GM23248 (cell line): Measurements from ENCODE around the gene CFP. TPM values are rescaled to one million over a fixed set of nuclear protein-coding genes. Genes with fewer than 3 reads are reported as not detected.
"Not testable (repeated sequence)": the region's sequence is repeated elsewhere in the genome, so short reads cannot be mapped to it uniquely, and the experiment has no call there.

Source experiments
- DNase-seq: peaks from one replicate; pipeline ENCODE4 v3.0.0-alpha.2; 2015
- H2AFZ ChIP-seq: fragments of 200-600 bp; sonication (generic); 2 replicates; pipeline ENCODE4 v1.6.1; 2016; ENCODE audit warnings: antibody characterized with exemption
- H3F3A ChIP-seq: fragments of 200-600 bp; sonication (generic); 2 replicates; pipeline ENCODE4 v1.6.1; 2016; ENCODE audit warnings: mild to moderate bottlenecking, antibody characterized with exemption, mixed run types; ENCODE audit not compliant: insufficient read depth
- H3K27ac ChIP-seq: fragments of 200-600 bp; sonication (generic); 2 replicates; pipeline ENCODE4 v1.5.1; 2016; ENCODE audit warnings: mild to moderate bottlenecking
- H3K27me3 ChIP-seq: fragments of 200-600 bp; sonication (generic); replicated peaks from 2 replicates; pipeline ENCODE4 v1.6.1; 2016; ENCODE audit warnings: mild to moderate bottlenecking; ENCODE audit not compliant: insufficient read depth
- H3K36me3 ChIP-seq: fragments of 200-600 bp; sonication (generic); 2 replicates; pipeline ENCODE4 v1.6.1; 2016; ENCODE audit warnings: low read depth, mild to moderate bottlenecking
- H3K4me1 ChIP-seq: fragments of 200-600 bp; sonication (generic); 2 replicates; pipeline ENCODE4 v1.6.1; 2016; ENCODE audit warnings: mild to moderate bottlenecking; ENCODE audit not compliant: insufficient read depth
- H3K4me2 ChIP-seq: fragments of 200-600 bp; sonication (generic); one replicate; pipeline ENCODE4 v1.6.1; 2016; ENCODE audit warnings: mild to moderate bottlenecking; ENCODE audit not compliant: unreplicated experiment
- H3K4me3 ChIP-seq: fragments of 200-600 bp; sonication (generic); 2 replicates; pipeline ENCODE4 v1.5.1; 2016; ENCODE audit warnings: mild to moderate bottlenecking
- H3K79me2 ChIP-seq: fragments of 200-600 bp; sonication (generic); 2 replicates; pipeline ENCODE4 v1.6.1; 2016; ENCODE audit warnings: mild to moderate bottlenecking; ENCODE audit not compliant: insufficient read depth
- H3K9ac ChIP-seq: fragments of 200-600 bp; sonication (generic); 2 replicates; pipeline ENCODE4 v1.6.1; 2016; ENCODE audit warnings: mild to moderate bottlenecking
- H3K9me2 ChIP-seq: fragments of 200-600 bp; sonication (generic); 2 replicates; pipeline ENCODE4 v1.6.1; 2016; ENCODE audit warnings: mixed run types, mild to moderate bottlenecking, moderate library complexity; ENCODE audit not compliant: insufficient read depth
- H3K9me3 ChIP-seq: fragments of 200-600 bp; sonication (generic); one replicate; pipeline ENCODE4 v1.6.1; 2017; ENCODE audit warnings: low read depth
- H4K20me1 ChIP-seq: fragments of 200-600 bp; sonication (generic); 2 replicates; pipeline ENCODE4 v1.6.0; 2016; ENCODE audit not compliant: insufficient read depth
- EZH2 ChIP-seq: fragments of 200-600 bp; sonication (generic); IDR thresholded peaks from 2 replicates; pipeline ENCODE4 v1.6.1; 2018; ENCODE audit warnings: antibody characterized with exemption, mild to moderate bottlenecking; ENCODE audit not compliant: insufficient read depth, poor library complexity, severe bottlenecking
- EZH2phosphoT487 ChIP-seq: fragments of 200-600 bp; sonication (generic); IDR thresholded peaks from 2 replicates; pipeline ENCODE4 v1.6.1; 2018; ENCODE audit warnings: antibody characterized with exemption, moderate library complexity, mild to moderate bottlenecking, low read depth; ENCODE audit not compliant: insufficient read depth
- WGBS, 2 experiments: methylation state at CpG; one replicate each; pipeline ENCODE4 v1.1.6; 2015 to 2017; ENCODE audit warnings: low lambda C conversion rate in 2 of 2, low coverage in 1 of 2; ENCODE audit errors: missing lambda C conversion rate in 2 of 2; 5-methylcytosine and 5-hydroxymethylcytosine counted together
- in situ Hi-C: fragments of 300-500 bp; cut with MboI; formaldehyde crosslinking; loops from 2 replicates; pipeline ENCODE4 v1.15.0; 2020
- polyA plus RNA-seq: library from polyadenylated mRNA; unstranded; fragments of >200 nt; fragmentation: Nextera tagmentation; extraction: Ambion mirVana; gene quantifications from 2 replicates; pipeline ENCODE4 v1.2.1, GENCODE V29; 2016
- total RNA-seq: library from RNA; depleted of rRNA; stranded (reverse); fragments of >200 nt; shearing (Covaris generic); gene quantifications from 2 replicates; pipeline ENCODE4 v1.2.3, GENCODE V29; 2014; rRNA removed

The CFP gene
- 1.4 TPM in 1 of 2 replicates, not detected in the other for total RNA-seq
- 0.15 TPM in 1 of 2 replicates, not detected in the other for polyA plus RNA-seq

DNA sequence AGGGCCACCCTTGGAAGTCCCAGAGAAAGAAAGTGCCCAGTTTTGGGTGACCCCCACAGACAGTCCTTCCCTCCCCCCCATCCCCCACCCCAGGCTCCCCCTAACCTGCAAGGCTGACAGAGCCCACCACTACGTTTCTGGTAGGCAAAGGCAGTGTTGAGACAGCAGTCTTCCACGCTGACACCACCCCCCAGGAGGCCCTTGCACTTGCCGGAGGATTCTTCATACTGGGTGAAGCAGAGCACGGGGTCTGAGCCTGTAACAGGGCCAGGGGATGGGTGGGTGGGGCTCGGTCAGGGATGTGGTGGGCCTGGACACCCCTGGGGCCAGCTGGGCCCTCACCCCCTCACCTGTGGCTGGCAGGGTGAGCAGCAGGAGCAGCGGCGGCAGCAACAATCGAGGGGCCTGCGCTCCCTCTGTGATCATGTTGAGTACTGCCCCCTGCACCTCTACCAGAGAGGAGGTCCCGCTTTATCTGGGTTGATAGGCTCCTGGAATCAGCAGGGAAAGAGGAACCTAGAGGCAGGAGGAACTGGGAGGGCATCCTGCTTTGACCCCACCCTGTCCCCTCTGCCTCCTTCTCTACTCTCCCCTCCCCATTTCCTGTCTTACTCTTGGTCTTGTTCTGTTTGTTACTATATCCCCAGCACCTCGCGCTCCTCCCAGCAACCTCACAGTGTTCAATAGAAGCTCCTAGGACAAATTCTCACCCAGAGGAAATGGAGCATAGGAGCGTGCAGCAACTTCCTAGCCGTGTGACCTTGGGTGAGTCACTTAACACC, at the start of gene CFP:
CFP (minus strand) TSS at position 512 of the 782 bp plus-strand sequence; CDS start at position 426, 86 bp downstream.
- in situ Hi-C loops, result no loop called here
- Histone ChIP-seq H3K4me1 (no peaks in the 10 kb centered on the region), H3F3A (0 out of 2 replicates have a peak, but pooled peaks cover 4% of the 10 kb centered on the region), H3K27me3 (no peaks in the 10 kb centered on the region), H3K4me3 (no peak within 1 kb of the TSS), H3K4me2 (no peak within 1 kb of the TSS), H3K27ac (no peak within 1 kb of the TSS), H4K20me1 (no peaks in the 10 kb centered on the region), H3K36me3 (no peaks in the 10 kb centered on the region), H3K9me3 (no peaks in the 10 kb centered on the region), H3K79me2 (no peaks in the 10 kb centered on the region), H3K9ac (no peak within 1 kb of the TSS), H2AFZ (no peak within 1 kb of the TSS), H3K9me2 (no peaks in the 10 kb centered on the region)
- TF ChIP-seq EZH2phosphoT487 (no peak), EZH2 (no peak)
- DNase-seq, result no peak
- WGBS, 2 experiments, result 35 to 71% methylated on average over 7 to 12 of the region's 14 CpGs

GRCh38 chrX:47675959-47676859, 46.5 kb upstream of the CFP start:
- H3K27ac ChIP-seq, H3F3A ChIP-seq, in situ Hi-C loops, H3K79me2 ChIP-seq, H3K4me2 ChIP-seq, H3K4me1 ChIP-seq, DNase-seq, H3K9me3 ChIP-seq, H3K27me3 ChIP-seq, H3K9ac ChIP-seq, H4K20me1 ChIP-seq, H3K4me3 ChIP-seq, H3K36me3 ChIP-seq, H3K9me2 ChIP-seq, H2AFZ ChIP-seq: not testable (repeated sequence)
- WGBS, 2 experiments, result 55 to 61% methylated on average over 7 of the region's 7 CpGs

- Histone ChIP-seq H3K9me2 (no peaks in the 10 kb centered on the region), H2AFZ (no peak overlapping the region), H3K27me3 (no peaks in the 10 kb centered on the region), H3K9ac (no peak overlapping the region), H3K4me1 (no peaks in the 10 kb centered on the region), H4K20me1 (no peaks in the 10 kb centered on the region), H3K27ac (no peak overlapping the region), H3F3A (no peaks in the 10 kb centered on the region), H3K9me3 (no peaks in the 10 kb centered on the region), H3K36me3 (no peaks in the 10 kb centered on the region), H3K4me2 (no peak overlapping the region), H3K4me3 (no peak overlapping the region), H3K79me2 (no peaks in the 10 kb centered on the region)
- in situ Hi-C loops, result no loop called here
- DNase-seq, result peak; percentile 41
- WGBS, 2 experiments, result 81 to 82% methylated on average over 5 of the region's 5 CpGs
- TF ChIP-seq EZH2 (no peak), EZH2phosphoT487 (no peak)
These were observed 45.0 kb upstream of the CFP start for GRCh38 chrX:47674776-47675175.

GRCh38 chrX:47665797-47666196, 36.1 kb upstream of the CFP start:
- H3K27me3 ChIP-seq, H3K9me2 ChIP-seq, H2AFZ ChIP-seq, H3K27ac ChIP-seq, H3K4me2 ChIP-seq, H3K36me3 ChIP-seq, H3K9me3 ChIP-seq, DNase-seq, H3K79me2 ChIP-seq, in situ Hi-C loops, H4K20me1 ChIP-seq, H3K9ac ChIP-seq, H3K4me3 ChIP-seq: not testable (repeated sequence)
- H3F3A ChIP-seq, result peaks cover 24% of the 10 kb centered on the region; the same call in 1 of the 2 replicates
- 100% methylated on average over 4 of the region's 4 CpGs for WGBS, 2 experiments
- H3K4me1 ChIP-seq, result peaks cover 35% of the 10 kb centered on the region
